Measurements from ENCODE around the gene TRIM29.

Gene TRIM29

GRCh38 chr11:120061761-120062560, 76.0 kb downstream of the TRIM29 start:
- DNase-seq (ENCODE audit: low spot score): no peak
